Measurements from ENCODE around the gene DRAXIN.

DNA sequence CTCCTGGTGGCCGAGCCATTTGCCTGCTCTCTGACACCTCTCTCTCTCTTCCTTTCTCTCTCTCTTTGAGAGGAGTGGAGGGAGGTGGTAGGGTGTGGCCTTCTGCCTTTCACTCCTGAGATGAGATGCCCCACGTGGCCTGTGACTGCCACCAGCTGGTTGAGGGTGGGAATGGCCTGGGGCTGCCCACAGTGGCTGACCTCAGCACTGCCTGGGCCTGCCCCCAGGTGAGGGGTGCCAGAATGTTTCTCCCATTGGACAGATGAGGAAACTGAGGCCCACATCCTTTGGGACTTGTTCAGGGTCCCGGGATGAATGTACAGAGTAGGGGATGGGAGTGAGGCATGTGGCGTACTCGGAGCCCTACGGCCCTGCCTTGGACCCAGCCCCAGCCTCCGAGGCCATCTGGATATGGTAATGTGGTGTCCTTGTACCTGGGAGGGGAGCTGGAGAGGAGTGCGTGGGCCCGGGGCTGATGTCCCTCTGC, 57.7 kb downstream of the DRAXIN start:
- TF ChIP-seq POLR2AphosphoS5 (IDR thresholded peaks at IDR 0.05; ENCODE audit: borderline replicate concordance, low read depth, low read length) (no peak), EZH2 (IDR thresholded peaks at IDR 0.05) (no peak)

All from SK-N-MC (cell line).